Activated naive CD8-positive, alpha-beta T cell treated with anti-CD3 and anti-CD28 coated beads, Interleukin-2, amount 50 U/mL, for 16 hours (primary cell): ENCODE measurements around the gene CNKSR3.
"Not testable (repeated sequence)": the region's sequence is repeated elsewhere in the genome, so short reads cannot be mapped to it uniquely, and the experiment has no call there.

Experiments
- DNase-seq: peaks from one replicate; pipeline ENCODE4 v3.0.0-alpha.2; 2020; ENCODE audit warnings: low read depth, low spot score

CNKSR3 gene

GRCh38 chr6:154510144-154510905 is at the start of gene CNKSR3:
Gene CNKSR3, minus strand, starts transcription at chr6:154510685. Its CDS starts 571 bp downstream, at chr6:154510114.
- no peak for DNase-seq

DNA sequence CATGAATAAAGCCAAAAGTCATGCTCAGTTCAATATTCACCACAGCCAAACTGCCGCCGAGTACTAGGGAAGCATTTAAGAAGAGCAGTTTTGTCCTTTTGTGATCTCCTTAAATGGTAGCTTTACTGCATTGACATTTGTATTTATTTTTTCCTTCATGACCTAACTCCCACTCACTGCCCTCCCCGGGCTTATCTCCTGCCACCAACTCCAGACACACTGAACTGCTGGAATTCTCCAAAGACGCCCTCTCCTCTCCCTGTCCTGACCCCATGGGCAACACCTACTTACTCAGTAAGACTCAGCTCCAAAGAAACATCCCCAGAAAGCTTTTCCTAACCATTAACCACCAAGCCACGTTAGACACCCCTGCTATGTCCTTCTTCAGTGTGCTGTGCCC is 48.5 kb upstream of the CNKSR3 start:
- no peak for DNase-seq

GRCh38 chr6:154558513-154558912 is 48.0 kb upstream of the CNKSR3 start:
- DNase-seq = no peak

DNA sequence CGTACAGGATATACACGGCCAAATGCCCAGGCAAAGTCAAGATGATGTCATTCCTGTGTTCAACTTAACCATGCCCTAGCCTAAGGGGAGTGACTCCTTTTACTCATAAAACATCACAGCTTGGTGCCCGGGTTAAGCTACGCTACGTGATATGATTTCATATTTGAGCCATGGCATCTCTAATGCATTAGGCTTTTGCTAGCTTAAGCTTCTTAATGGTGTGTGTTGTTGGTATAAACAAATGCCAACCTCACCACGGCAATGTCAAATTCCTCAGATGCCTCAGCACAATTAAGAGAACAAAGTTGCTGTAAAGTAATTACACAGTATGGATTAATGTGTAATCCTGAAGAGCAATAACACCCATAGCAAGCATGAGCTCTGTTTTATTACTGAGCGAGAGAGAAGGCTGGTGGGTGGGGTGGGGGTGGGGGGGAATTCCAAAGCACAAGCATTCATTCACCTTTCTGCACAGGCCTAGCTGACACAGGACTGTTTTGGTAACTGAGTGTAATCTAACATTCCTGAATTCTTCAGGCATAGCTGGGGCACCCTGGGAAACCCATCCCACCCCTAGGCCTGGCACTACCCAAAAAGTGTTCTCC is 44.7 kb upstream of the CNKSR3 start:
- no peak for DNase-seq

DNA sequence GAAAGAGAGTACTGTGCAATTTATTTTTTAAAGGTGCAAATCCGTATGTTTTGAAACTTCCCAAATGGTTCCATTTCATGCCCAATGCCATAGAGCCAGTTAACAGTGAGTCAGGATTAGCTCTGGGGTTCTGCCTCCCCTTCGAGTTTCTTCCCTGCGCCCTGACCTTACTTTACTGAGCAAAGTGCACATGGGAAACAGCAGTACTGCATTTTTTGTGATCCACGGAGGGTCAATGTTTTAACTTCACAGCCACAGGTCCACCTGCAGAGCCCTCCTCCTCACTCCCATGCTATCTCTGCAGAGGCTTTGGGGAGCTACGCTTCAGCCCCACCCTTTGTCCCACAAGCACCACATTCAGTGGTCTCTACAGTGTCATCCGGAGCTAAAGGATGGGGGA is 44.0 kb upstream of the CNKSR3 start:
- DNase-seq = no peak

GRCh38 chr6:154550779-154551178 is 40.3 kb upstream of the CNKSR3 start:
- no peak for DNase-seq

GRCh38 chr6:154549179-154549578 is 38.7 kb upstream of the CNKSR3 start:
- DNase-seq = no peak

DNA sequence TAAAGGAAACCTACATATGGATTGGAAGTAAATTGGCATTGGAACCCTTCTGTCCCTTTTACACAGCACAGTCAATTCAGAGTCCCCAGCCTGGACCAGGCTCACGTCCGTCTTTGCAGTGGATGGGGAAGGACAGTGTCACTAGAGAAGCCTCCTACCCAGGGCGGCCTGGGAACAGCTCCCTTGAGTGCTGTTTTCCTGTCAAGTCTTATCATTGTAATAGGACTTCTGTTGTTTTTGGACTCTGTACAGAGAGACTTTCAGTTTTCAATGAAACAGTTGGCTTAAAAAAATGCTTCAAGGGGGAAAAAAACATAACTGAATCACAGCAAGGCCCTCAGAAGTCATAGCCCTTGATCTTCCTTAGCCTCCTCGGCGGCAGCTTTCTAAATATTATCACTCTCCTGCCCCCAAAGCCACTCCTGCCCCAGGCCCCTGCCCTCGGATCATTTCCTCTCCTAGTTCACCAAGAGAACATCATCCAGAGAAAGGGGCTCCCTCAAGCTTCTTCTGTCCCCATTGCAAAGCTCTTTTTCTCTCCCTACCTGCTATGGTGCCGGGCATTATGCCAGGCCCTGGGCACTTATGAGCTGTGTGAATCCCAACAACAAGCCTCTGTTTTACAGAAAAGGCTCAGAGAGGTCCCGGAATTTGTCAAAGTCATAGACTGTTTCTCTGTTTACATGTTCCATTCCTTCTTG is 37.8 kb upstream of the CNKSR3 start:
- DNase-seq = no peak

DNA sequence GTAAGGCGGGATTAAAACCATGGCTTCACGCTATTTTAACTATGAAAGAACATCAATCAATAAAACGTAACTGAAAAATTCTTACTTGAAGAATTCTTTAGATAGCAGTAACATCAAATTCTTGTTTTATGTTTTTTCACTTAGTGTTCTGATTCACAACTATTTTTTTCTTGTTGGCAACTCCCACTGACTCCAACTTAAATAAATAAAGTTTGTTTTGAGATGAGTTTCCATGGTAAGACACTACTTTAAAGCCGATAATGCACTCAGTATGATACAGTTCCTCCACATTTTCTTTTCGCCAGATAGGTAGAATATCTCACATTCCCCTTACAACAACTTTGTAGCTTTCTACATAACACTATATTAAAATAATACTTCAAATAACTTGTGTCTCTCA is 33.1 kb upstream of the CNKSR3 start:
- DNase-seq = no peak

DNA sequence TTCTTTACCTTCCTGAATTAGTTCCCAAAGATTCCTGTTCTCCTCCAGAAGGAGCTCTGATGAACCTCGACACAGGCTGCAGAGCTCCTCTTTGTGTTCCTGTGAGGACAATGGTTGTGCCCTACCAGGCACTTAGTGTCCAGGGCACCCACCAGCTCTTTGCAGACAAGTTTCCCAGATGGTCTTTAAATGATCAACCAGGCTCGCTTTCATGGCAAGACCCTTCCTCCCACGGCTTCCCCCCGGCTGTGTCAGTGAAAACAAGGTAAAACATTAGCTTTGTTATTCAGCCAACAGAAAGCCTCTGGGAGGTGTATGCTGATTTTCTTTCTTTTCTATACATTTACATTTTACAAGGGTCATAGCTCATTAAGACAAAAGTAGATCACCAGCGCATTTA is 32.3 kb upstream of the CNKSR3 start:
- no peak for DNase-seq

- not testable (repeated sequence) for DNase-seq
These were observed 31.4 kb upstream of the CNKSR3 start for GRCh38 chr6:154541837-154542236.

DNA sequence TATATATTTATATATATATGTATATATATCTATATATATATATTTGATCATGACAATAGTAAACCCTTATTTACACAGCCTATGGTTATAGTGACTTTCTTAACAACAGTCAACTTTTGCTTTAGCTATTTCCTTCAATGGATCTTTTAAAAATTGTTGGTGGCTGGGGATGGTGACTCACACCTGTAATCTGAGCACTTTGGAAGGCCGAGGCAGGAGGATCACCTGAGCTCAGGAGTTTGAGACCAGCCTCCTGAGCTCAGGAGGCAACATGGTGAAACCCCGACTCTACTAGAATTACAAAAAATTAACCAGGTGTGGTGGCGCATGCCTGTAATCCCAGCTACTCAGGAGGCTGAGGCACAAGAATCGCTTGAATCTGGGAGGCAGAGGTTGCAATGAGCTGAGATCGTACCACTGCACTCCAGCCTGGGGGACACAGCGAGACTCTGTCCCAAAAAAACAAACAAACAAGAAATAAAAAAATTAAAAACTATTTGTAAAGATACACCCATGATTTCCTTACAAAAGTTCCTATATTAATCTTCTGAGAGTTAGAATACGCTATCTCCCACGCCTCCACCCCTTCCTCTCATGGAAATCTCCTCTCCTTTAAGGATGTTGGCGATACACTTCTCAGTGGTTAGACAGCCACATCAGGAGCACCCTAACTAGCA is 29.2 kb upstream of the CNKSR3 start:
- DNase-seq = no peak

DNA sequence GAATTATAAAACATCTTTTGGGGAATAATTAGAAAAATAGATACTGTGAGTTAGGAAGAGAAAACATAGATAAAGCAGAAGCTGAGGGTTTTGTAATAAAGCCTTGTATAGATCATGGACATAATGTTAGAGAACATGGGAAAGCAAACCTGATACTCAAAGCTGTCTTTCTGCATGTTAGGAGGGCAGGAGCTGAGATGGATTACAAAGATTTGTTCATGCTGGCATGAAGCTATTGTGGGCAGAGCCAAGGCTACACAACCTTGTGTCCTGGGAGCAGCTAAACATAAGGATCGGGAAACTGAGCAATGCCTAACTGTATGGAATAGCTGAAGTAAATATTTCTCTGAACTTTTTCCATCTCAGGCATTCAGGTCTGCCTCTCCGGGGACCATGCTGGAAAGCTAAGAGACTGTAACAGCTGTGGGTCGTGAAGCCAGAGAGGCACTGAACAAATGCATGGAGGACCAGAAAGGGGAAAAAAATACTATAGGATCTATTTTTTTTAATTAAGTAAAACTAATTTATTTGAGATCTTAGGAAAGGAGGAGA is 28.2 kb upstream of the CNKSR3 start:
- DNase-seq = no peak

- DNase-seq = no peak
These were observed 27.2 kb upstream of the CNKSR3 start for GRCh38 chr6:154537511-154538325.

DNA sequence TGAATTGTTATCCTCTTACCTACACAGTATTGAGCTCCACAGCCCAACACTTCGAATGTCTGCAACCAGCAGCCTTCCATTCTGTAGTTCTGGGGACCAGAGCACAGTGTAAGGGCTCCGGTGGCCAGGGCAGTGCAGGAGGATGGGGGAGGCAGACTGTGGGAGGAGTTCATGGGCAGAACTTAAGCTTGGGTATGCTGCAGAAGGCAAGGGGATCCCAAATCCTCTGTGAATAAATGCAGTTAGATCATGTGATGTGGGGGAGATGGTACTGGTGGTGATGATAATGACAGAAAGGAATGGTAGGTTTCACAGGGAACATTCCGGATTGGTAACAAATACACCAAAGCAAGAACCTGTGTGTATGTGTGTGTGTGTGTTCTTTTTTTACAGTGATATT is 26.5 kb upstream of the CNKSR3 start:
- no peak for DNase-seq

- DNase-seq = no peak
These were observed 25.8 kb upstream of the CNKSR3 start for GRCh38 chr6:154536255-154536654.

DNA sequence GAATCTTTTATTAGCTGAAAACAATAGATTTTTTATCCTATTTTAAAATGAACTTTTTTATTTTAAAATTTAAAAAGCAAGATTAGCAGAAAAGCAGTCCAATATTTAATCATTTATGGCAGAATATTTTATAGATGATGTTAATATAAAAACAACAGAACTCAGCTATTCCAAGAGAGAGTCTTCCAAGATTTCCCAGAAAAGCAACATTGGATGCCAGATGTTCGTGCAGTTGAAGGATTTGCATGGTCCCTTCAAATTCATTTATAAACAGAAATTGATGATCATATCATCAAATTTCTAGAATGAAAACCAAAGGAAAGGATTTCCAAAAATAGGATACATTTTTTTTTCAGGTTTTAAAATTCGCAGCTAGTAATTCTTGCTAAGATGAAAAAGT is 25.4 kb upstream of the CNKSR3 start:
- no peak for DNase-seq

DNA sequence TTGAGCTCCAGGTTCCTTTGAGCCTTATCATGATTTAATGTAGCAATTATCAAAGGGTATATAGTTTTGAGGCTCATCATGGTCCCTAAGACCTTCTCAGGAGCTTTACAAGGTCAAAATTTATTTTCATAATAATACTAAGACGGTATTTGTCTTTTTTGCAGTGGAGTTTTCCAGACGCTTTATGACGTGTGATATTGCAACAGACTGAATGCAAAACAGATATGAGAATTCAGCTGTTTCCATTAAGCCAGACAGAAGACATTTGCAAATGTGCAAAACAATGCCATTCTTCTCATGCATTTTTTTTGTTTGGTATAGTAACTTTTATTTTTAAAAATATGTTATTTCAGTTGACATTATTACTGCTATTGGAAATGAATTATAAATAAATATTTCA is 24.7 kb upstream of the CNKSR3 start:
- no peak for DNase-seq

- no peak for DNase-seq
These were observed 24.0 kb upstream of the CNKSR3 start for GRCh38 chr6:154534531-154534930.

- DNase-seq = no peak
These were observed 21.9 kb upstream of the CNKSR3 start for GRCh38 chr6:154532426-154532825.

DNA sequence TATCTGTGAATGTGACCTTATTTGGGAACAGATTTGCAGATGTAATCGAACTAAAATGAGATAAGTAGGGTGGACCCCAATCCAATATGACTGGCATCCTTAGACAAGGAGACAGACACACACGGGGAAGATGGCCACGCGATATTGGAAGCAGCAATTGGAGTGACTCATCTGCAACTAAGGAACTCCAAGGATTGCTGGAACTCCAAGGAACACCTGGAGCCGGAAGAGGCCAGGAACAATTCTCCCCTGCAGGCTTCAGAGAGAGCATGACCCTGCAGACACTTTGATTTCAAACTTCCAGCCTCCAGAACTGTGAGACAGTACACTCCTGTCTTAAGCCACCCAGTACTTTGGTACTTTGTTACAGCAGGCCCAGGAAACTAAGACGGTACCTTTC is 19.5 kb upstream of the CNKSR3 start:
- DNase-seq = no peak
